A549 (cell line): ENCODE results near the gene CGN. TPM values are rescaled to one million over a fixed set of nuclear protein-coding genes. Genes with fewer than 3 reads are reported as not detected.

ENCODE experiments used
- ATAC-seq, 2 experiments: fragments of 200-7000 bp in 1 of 2; fragments of >200 bp in 1 of 2; cut with Nextera tagmentation in 1 of 2; cut with Tn5 transposase in 1 of 2; 3 replicates each; pipeline versions ENCODE4 v1.8.0 to v1.9.1; 2018 to 2020; ENCODE audit warnings: mild to moderate bottlenecking in 1 of 2, moderate library complexity in 1 of 2
- CTCF ChIA-PET: fragments of 300-600 bp; sonication (Branson Sonifier 250); formaldehyde crosslinking; extraction: SDS; loops from one replicate; lab custom pipeline; 2021; ENCODE audit warnings: antibody characterized with exemption, inconsistent platforms; lab: Yijun Ruan, JAX
- POLR2A ChIA-PET: fragments of 350-600 bp; formaldehyde crosslinking; extraction: SDS; loops from one replicate; lab custom pipeline; 2021; ENCODE audit warnings: antibody characterized with exemption, inconsistent platforms; lab: Yijun Ruan, JAX
- DNase-seq, 2 experiments: peaks; one replicate each; pipeline versions ENCODE4 v3.0.0 to v3.0.0-alpha.2; 2011 to 2016; ENCODE audit warnings: low read depth in 1 of 2, low spot score in 1 of 2
- FAIRE-seq: peaks from 2 replicates; lab custom pipeline; 2011; peaks lifted over from hg19 to GRCh38; lab: Jason Lieb, UNC
- H3K27ac ChIP-seq, 2 experiments: fragments of >200 bp; sonication (Bioruptor Twin); formaldehyde crosslinking; 3 replicates each; pipeline ENCODE4 v1.5.1; 2016 to 2017
- H3K4me1 ChIP-seq: fragments of >200 bp; sonication (Bioruptor Twin); formaldehyde crosslinking; 3 replicates; pipeline ENCODE4 v1.6.1; 2016
- H3K4me2 ChIP-seq: fragments of >200 bp; sonication (Bioruptor Twin); formaldehyde crosslinking; 3 replicates; pipeline ENCODE4 v1.6.1; 2016
- H3K4me3 ChIP-seq: fragments of >200 bp; sonication (Bioruptor Twin); formaldehyde crosslinking; 3 replicates; pipeline ENCODE4 v1.5.1; 2016
- H3K9me3 ChIP-seq: fragments of >200 bp; sonication (Bioruptor Twin); formaldehyde crosslinking; 3 replicates; pipeline ENCODE4 v1.6.1; 2016
- FOSL2 ChIP-seq, 2 experiments: fragments of 450-650 bp in 1 of 2; fragments of >200 bp in 1 of 2; sonication (Bioruptor Twin) in 1 of 2; formaldehyde crosslinking; IDR thresholded peaks; 2 replicates each; pipeline versions ENCODE4 v1.5.0 to v1.6.1; 2016 to 2020; ENCODE audit warnings: mild to moderate bottlenecking in 1 of 2, moderate library complexity in 1 of 2
- HEYL ChIP-seq: fragments of 250-450 bp; sonication (Bioruptor Pico); IDR thresholded peaks from 2 replicates; pipeline ENCODE4 v1.8.0; 2021; ENCODE audit warnings: mild to moderate bottlenecking, moderate library complexity
- JUNB ChIP-seq: fragments of >200 bp; sonication (Bioruptor Twin); formaldehyde crosslinking; IDR thresholded peaks from 2 replicates; pipeline ENCODE4 v1.6.1; 2016
- KDM1A ChIP-seq: fragments of 200-600 bp; sonication (generic); IDR thresholded peaks from 2 replicates; pipeline ENCODE4 v1.6.1; 2016; ENCODE audit warnings: low read depth, mild to moderate bottlenecking
- WGBS: methylation state at CpG from one replicate; pipeline ENCODE4 v1.1.6; 2017; ENCODE audit errors: missing lambda C conversion rate; 5-methylcytosine and 5-hydroxymethylcytosine counted together
- polyA plus RNA-seq, 4 experiments: library from polyadenylated mRNA; depleted of rRNA in 3 of 4; stranded (reverse); fragments of >200 nt; fragmentation: RNase III in 1 of 4; extraction: RNeasy Plus Mini Kit Qiagen cat#74134 plus additional on column Dnase treatment in 1 of 4; gene quantifications; 2 replicates in 3 of 4; 3 replicates in 1 of 4; pipeline ENCODE4 v1.2.3, GENCODE V29; 2011 to 2017
- small RNA-seq, 6 experiments: library from RNA; depleted of rRNA; stranded (forward); fragments of <200 nt; gene quantifications; one replicate each; pipeline ENCODE3, GENCODE V24; 2012

CGN gene
- polyA plus RNA-seq, 2 of the 4 experiments (the other 2 are of a cell fraction), result 1.8 to 2.3 TPM

DNA sequence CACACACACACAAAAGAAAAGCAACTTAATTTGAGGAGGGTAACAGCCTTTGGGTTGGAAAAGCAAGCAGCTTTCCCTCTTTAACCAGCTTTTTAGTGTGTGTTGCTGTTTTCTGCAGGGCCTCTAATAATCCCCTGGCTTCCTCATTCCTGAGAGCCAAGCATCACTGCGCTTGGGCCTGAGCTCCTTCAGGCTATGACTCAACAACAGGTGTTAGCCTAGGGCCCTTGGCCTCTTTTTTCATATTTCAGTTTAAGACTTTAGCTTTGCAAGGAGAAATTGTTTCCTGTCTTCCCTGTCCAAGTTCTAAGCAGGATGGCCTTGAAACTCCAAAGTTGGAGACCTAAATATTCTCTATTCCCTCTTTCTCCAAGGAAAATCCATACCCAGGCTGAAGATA is 74.4 kb downstream of the CGN start:
- peak overlapping the region; percentile 59 to 73; a peak in 5 of 6 replicates for H3K27ac ChIP-seq
- 0 out of 2 replicates have a peak, but pooled peaks have one; percentile 22 for TF ChIP-seq JUNB
- TF ChIP-seq FOSL2 (IDR thresholded peaks at IDR 0.05), result no peak
- peak; percentile 66 for TF ChIP-seq FOSL2 (CRISPR knock-in tag; IDR thresholded peaks at IDR 0.05)
- no peak for TF ChIP-seq KDM1A
- TF ChIP-seq HEYL (CRISPR knock-in tag), result no peak
- 28% methylated on average over 1 of the region's 1 CpG for WGBS
- DNase-seq, result peak; percentile 52 to 64
- CTCF ChIA-PET, result interaction anchor here (0.6 to 1.4 kb wide), 2 partner anchors 9 to 142 kb away, joined by 3 to 7 read pairs; no protein-coding TSS in a partner anchor
- POLR2A ChIA-PET, result interaction anchor here (0.9 to 1.4 kb wide), 2 partner anchors 38 to 45 kb away, joined by 3 to 8 read pairs; partner anchors contain the start of gene TUFT1
- H3K4me1 ChIP-seq, result peaks cover 26% of the 10 kb centered on the region
- peak overlapping the region; percentile 51 for H3K4me2 ChIP-seq
- peak; percentile 78 to 79 for ATAC-seq
- FAIRE-seq, result no peak
- no peak overlapping the region for H3K4me3 ChIP-seq
- H3K9me3 ChIP-seq, result 0 out of 3 replicates have a peak, but pooled peaks cover 4% of the 10 kb centered on the region

Small RNAs within 50 kb of the gene (small RNA-seq; reads per million reads assigned to genes)
- gene MIR554 (0 reads per million in 6 experiments), gene RF00405 (0 to 0.35 (median 0) reads per million in 6 experiments)

Other genes starting within 250 kb of the CGN start
- 14.0 and 14.3 TPM in 2 replicates for gene ZNF687, start 229.1 kb upstream of the CGN start, polyA plus RNA-seq (2011; rRNA removed)
- 16.3 to 18.4 TPM (median 17.5 TPM) in 3 replicates for gene ZNF687, start 229.1 kb upstream of the CGN start, polyA plus RNA-seq (2017; fragmentation: RNase III; extraction: RNeasy Plus Mini Kit Qiagen cat#74134 plus additional on column Dnase treatment)
- gene PI4KB, start 184.0 kb upstream of the CGN start, polyA plus RNA-seq (2011; rRNA removed), result 34.4 and 37.7 TPM in 2 replicates
- 26.3 to 27.6 TPM (median 26.8 TPM) in 3 replicates for gene PI4KB, start 184.0 kb upstream of the CGN start, polyA plus RNA-seq (2017; fragmentation: RNase III; extraction: RNeasy Plus Mini Kit Qiagen cat#74134 plus additional on column Dnase treatment)
- gene RFX5, start 164.1 kb upstream of the CGN start, polyA plus RNA-seq (2011; rRNA removed), result 55.9 and 70.0 TPM in 2 replicates
- 49.7 to 60.1 TPM (median 59.2 TPM) in 3 replicates for gene RFX5, start 164.1 kb upstream of the CGN start, polyA plus RNA-seq (2017; fragmentation: RNase III; extraction: RNeasy Plus Mini Kit Qiagen cat#74134 plus additional on column Dnase treatment)
- 28.6 and 35.4 TPM in 2 replicates for gene SELENBP1, start 138.7 kb upstream of the CGN start, polyA plus RNA-seq (2011; rRNA removed)
- 9.0 to 12.8 TPM (median 12.6 TPM) in 3 replicates for gene SELENBP1, start 138.7 kb upstream of the CGN start, polyA plus RNA-seq (2017; fragmentation: RNase III; extraction: RNeasy Plus Mini Kit Qiagen cat#74134 plus additional on column Dnase treatment)
- 405 and 431 TPM in 2 replicates for gene PSMB4, start 111.8 kb upstream of the CGN start, polyA plus RNA-seq (2011; rRNA removed)
- gene PSMB4, start 111.8 kb upstream of the CGN start, polyA plus RNA-seq (2017; fragmentation: RNase III; extraction: RNeasy Plus Mini Kit Qiagen cat#74134 plus additional on column Dnase treatment), result 366 to 384 TPM (median 383 TPM) in 3 replicates
- gene POGZ, start 51.9 kb upstream of the CGN start, polyA plus RNA-seq (2011; rRNA removed), result 44.1 and 64.0 TPM in 2 replicates
- gene POGZ, start 51.9 kb upstream of the CGN start, polyA plus RNA-seq (2017; fragmentation: RNase III; extraction: RNeasy Plus Mini Kit Qiagen cat#74134 plus additional on column Dnase treatment), result 20.8 to 22.0 TPM (median 21.9 TPM) in 3 replicates
- 24.5 and 27.5 TPM in 2 replicates for gene TUFT1, start 28.9 kb downstream of the CGN start, polyA plus RNA-seq (2011; rRNA removed)
- 21.1 to 31.1 TPM (median 26.7 TPM) in 3 replicates for gene TUFT1, start 28.9 kb downstream of the CGN start, polyA plus RNA-seq (2017; fragmentation: RNase III; extraction: RNeasy Plus Mini Kit Qiagen cat#74134 plus additional on column Dnase treatment)
- 29.1 and 30.5 TPM in 2 replicates for gene SNX27, start 100.7 kb downstream of the CGN start, polyA plus RNA-seq (2011; rRNA removed)
- gene SNX27, start 100.7 kb downstream of the CGN start, polyA plus RNA-seq (2017; fragmentation: RNase III; extraction: RNeasy Plus Mini Kit Qiagen cat#74134 plus additional on column Dnase treatment), result 11.0 to 13.6 TPM (median 12.8 TPM) in 3 replicates
- gene CELF3, start 205.4 kb downstream of the CGN start, polyA plus RNA-seq (2011; rRNA removed), result not detected in 2 replicates
- not detected in 3 replicates for gene CELF3, start 205.4 kb downstream of the CGN start, polyA plus RNA-seq (2017; fragmentation: RNase III; extraction: RNeasy Plus Mini Kit Qiagen cat#74134 plus additional on column Dnase treatment)
- not detected in 2 replicates for gene RIIAD1, start 210.1 kb downstream of the CGN start, polyA plus RNA-seq (2011; rRNA removed)
- gene RIIAD1, start 210.1 kb downstream of the CGN start, polyA plus RNA-seq (2017; fragmentation: RNase III; extraction: RNeasy Plus Mini Kit Qiagen cat#74134 plus additional on column Dnase treatment), result not detected in 3 replicates